HepG2 (cell line): Measurements from ENCODE around the gene AGAP1. TPM values are rescaled to one million over a fixed set of nuclear protein-coding genes. Genes with fewer than 3 reads are reported as not detected.

Experiments
- ATAC-seq: fragments of 200-7000 bp; cut with Tn5 transposase; 3 replicates; pipeline ENCODE4 v1.9.1; 2020; ENCODE audit warnings: mild to moderate bottlenecking, moderate library complexity
- BruUV-seq: library from RNA; stranded (reverse); fragments of 400-500 nt; replicated peaks from 2 replicates; lab custom pipeline; 2021; lab: Mats Ljungman, UMichigan
- CTCF ChIA-PET: fragments of 300-600 bp; formaldehyde crosslinking; extraction: SDS; loops from one replicate; lab custom pipeline; 2021; ENCODE audit warnings: low total read pairs, inconsistent platforms, low intra/inter-chr PET ratio; lab: Yijun Ruan, JAX
- POLR2A ChIA-PET: fragments of 350-600 bp; sonication (Branson Sonifier 250); formaldehyde crosslinking; loops from one replicate; lab custom pipeline; 2020; ENCODE audit warnings: antibody characterized with exemption, inconsistent platforms; lab: Yijun Ruan, JAX
- DNase-seq: peaks from one replicate; pipeline ENCODE4 v3.0.0-alpha.2; 2015; ENCODE audit warnings: low spot score
- FAIRE-seq: peaks from 3 replicates; lab custom pipeline; 2011; peaks lifted over from hg19 to GRCh38; lab: Jason Lieb, UNC
- H2AFZ ChIP-seq: one replicate; pipeline ENCODE4 v1.6.1; 2011; ENCODE audit warnings: low read length, inconsistent platforms
- H3K27ac ChIP-seq: fragments of 300-600 bp; 3 replicates; pipeline ENCODE4 v1.8.0; 2011; ENCODE audit warnings: mixed run types, mild to moderate bottlenecking, mixed read lengths, low read length, inconsistent platforms; ENCODE audit not compliant: insufficient read depth; ENCODE audit errors: extremely low read length
- H3K27me3 ChIP-seq, 2 experiments: fragments of 200-600 bp in 1 of 2; 2 replicates in 1 of 2; 3 replicates in 1 of 2; pipeline versions ENCODE4 v1.6.0 to v1.8.0; 2011; ENCODE audit warnings: low read length in 2 of 2, mild to moderate bottlenecking in 2 of 2, moderate library complexity in 2 of 2, inconsistent platforms in 1 of 2; ENCODE audit not compliant: insufficient read depth in 2 of 2, control insufficient read depth in 1 of 2
- H3K36me3 ChIP-seq, 2 experiments: fragments of 200-600 bp in 1 of 2; replicated peaks in 1 of 2; 2 replicates in 1 of 2; 3 replicates in 1 of 2; pipeline versions ENCODE4 v1.5.1 to v1.8.0; 2011; ENCODE audit warnings: low read length in 2 of 2, inconsistent platforms in 1 of 2; ENCODE audit not compliant: insufficient read depth in 2 of 2, control insufficient read depth in 1 of 2
- H3K4me1 ChIP-seq: 2 replicates; pipeline ENCODE4 v1.5.1; 2012; ENCODE audit warnings: low read length, inconsistent platforms; ENCODE audit not compliant: insufficient read depth
- H3K4me2 ChIP-seq: 2 replicates; pipeline ENCODE4 v1.6.0; 2011; ENCODE audit warnings: low read depth, low read length, inconsistent platforms
- H3K4me3 ChIP-seq, 3 experiments: fragments of 200-600 bp in 1 of 3; sonication (generic), shearing (Covaris generic) in 1 of 3; replicated peaks in 1 of 3; 2 replicates each; pipeline ENCODE4 v1.5.1; 2011 to 2016; ENCODE audit warnings: low read length in 3 of 3, inconsistent platforms in 2 of 3, low read depth in 2 of 3, mild to moderate bottlenecking in 2 of 3, control low read depth in 1 of 3, mixed read lengths in 1 of 3; ENCODE audit not compliant: insufficient read depth in 1 of 3
- H3K79me2 ChIP-seq: one replicate; pipeline ENCODE4 v1.6.1; 2011; ENCODE audit warnings: low read length, inconsistent platforms; ENCODE audit not compliant: insufficient read depth
- H3K9ac ChIP-seq: 2 replicates; pipeline ENCODE4 v1.6.0; 2011; ENCODE audit warnings: mild to moderate bottlenecking, low read depth, low read length, inconsistent platforms; ENCODE audit not compliant: insufficient read depth
- H3K9me3 ChIP-seq: 2 replicates; pipeline ENCODE4 v1.5.1; 2012; ENCODE audit warnings: mild to moderate bottlenecking, low read length
- H4K20me1 ChIP-seq: 2 replicates; pipeline ENCODE4 v1.6.0; 2011; ENCODE audit warnings: inconsistent platforms, mild to moderate bottlenecking, low read length, moderate library complexity; ENCODE audit not compliant: insufficient read depth
- CHD2 ChIP-seq: IDR thresholded peaks from 2 replicates; pipeline ENCODE4 v1.6.1; 2011; ENCODE audit warnings: low read depth, low read length, improper control_type of control experiment
- HNF4G ChIP-seq, 2 experiments: sonication (generic) in 1 of 2; formaldehyde crosslinking in 1 of 2; IDR thresholded peaks; 2 replicates each; pipeline versions ENCODE4 v1.4.0 to v1.6.1; 2011 to 2020; ENCODE audit warnings: borderline replicate concordance in 2 of 2, low read depth in 2 of 2, mild to moderate bottlenecking in 2 of 2, low read length in 1 of 2, missing genetic modification reagents in 1 of 2, moderate library complexity in 1 of 2
- ISL2 ChIP-seq: sonication (generic); formaldehyde crosslinking; IDR thresholded peaks from 2 replicates; pipeline ENCODE4 v1.5.0; 2020; ENCODE audit warnings: missing genetic modification reagents
- MED1 ChIP-seq: sonication (generic); formaldehyde crosslinking; IDR thresholded peaks from 2 replicates; pipeline ENCODE4 v1.4.0; 2020; ENCODE audit warnings: missing genetic modification reagents
- MIER3 ChIP-seq: IDR thresholded peaks from 2 replicates; pipeline ENCODE4 v1.6.1; 2016; ENCODE audit warnings: missing compliant biosample characterization, borderline replicate concordance
- NR2F1 ChIP-seq, 2 experiments: fragments of 450-650 bp in 1 of 2; formaldehyde crosslinking in 1 of 2; IDR thresholded peaks; 2 replicates each; pipeline versions ENCODE4 v1.5.0 to v1.6.1; 2016 to 2020; ENCODE audit warnings: mild to moderate bottlenecking in 1 of 2, missing compliant biosample characterization in 1 of 2, missing genetic modification reagents in 1 of 2, moderate library complexity in 1 of 2
- PPARG ChIP-seq: conservative IDR thresholded peaks from 2 replicates; pipeline ENCODE4 v1.6.1; 2016; ENCODE audit warnings: missing biosample characterization, missing genetic modification reagents
- RELA ChIP-seq: sonication (generic); formaldehyde crosslinking; IDR thresholded peaks from 2 replicates; pipeline ENCODE4 v1.4.0; 2020; ENCODE audit warnings: missing genetic modification reagents
- SP4 ChIP-seq: sonication (generic); formaldehyde crosslinking; IDR thresholded peaks from 2 replicates; pipeline ENCODE4 v1.8.1; 2023; ENCODE audit warnings: mild to moderate bottlenecking, missing genetic modification reagents
- ZKSCAN5 ChIP-seq: sonication (generic); formaldehyde crosslinking; IDR thresholded peaks from 2 replicates; pipeline ENCODE4 v1.5.1; 2020; ENCODE audit warnings: mild to moderate bottlenecking, missing genetic modification reagents
- ZNF10 ChIP-seq: sonication (generic); formaldehyde crosslinking; IDR thresholded peaks from 2 replicates; pipeline ENCODE4 v1.4.0; 2020; ENCODE audit warnings: mild to moderate bottlenecking, low read depth, missing genetic modification reagents, borderline replicate concordance
- ZNF883 ChIP-seq: sonication (generic); formaldehyde crosslinking; IDR thresholded peaks from 2 replicates; pipeline ENCODE4 v1.5.1; 2020; ENCODE audit warnings: mild to moderate bottlenecking, missing genetic modification reagents; ENCODE audit errors: not compliant biosample characterization
- ZSCAN25 ChIP-seq: sonication (generic); formaldehyde crosslinking; IDR thresholded peaks from 2 replicates; pipeline ENCODE4 v1.8.0; 2022; ENCODE audit warnings: mild to moderate bottlenecking, missing genetic modification reagents
- WGBS: methylation state at CpG from one replicate; pipeline ENCODE4 v1.1.6; 2017; ENCODE audit warnings: low lambda C conversion rate; 5-methylcytosine and 5-hydroxymethylcytosine counted together
- in situ Hi-C: cut with HindIII; loops from 2 replicates; pipeline ENCODE4 v1.10.0; 2017; ENCODE audit warnings: low pct_unique_long_range_greater_than_20kb; ENCODE audit not compliant: extremely low pct_ligation_motif_present
- intact Hi-C: fragments of 100-400 bp; cut with micrococcal nuclease; formaldehyde crosslinking; loops from one replicate; pipeline ENCODE4 v1.10.0; 2022; ENCODE audit not compliant: unreplicated experiment
- polyA plus RNA-seq, 8 experiments: library from polyadenylated mRNA; depleted of rRNA in 3 of 8; stranded (reverse) in 7 of 8; unstranded in 1 of 8; fragments of >200 nt; fragmentation: Illumina TruSeq in 4 of 8; extraction: Trizol in 4 of 8; gene quantifications; 2 replicates each; pipeline versions ENCODE4 v1.2.1 to v1.2.3, GENCODE V29; 2011 to 2016; ENCODE audit warnings: low read depth in 4 of 8, missing spikeins in 1 of 8, mixed read lengths in 1 of 8; ENCODE audit not compliant: insufficient read depth in 1 of 8
- total RNA-seq, 5 experiments: library from RNA; depleted of rRNA; stranded (reverse); fragments of >200 nt; fragmentation: Illumina TruSeq; extraction: Trizol; gene quantifications; 2 replicates each; pipeline ENCODE4 v1.2.3, GENCODE V29; 2016; ENCODE audit warnings: low read depth in 1 of 5
- TF ChIP-seq, protein P1 (sequence below): sonication (generic); formaldehyde crosslinking; IDR thresholded peaks from 2 replicates; pipeline ENCODE4 v1.5.0; 2020; ENCODE audit warnings: missing genetic modification reagents
- TF ChIP-seq, protein P2 (sequence below): sonication (generic); formaldehyde crosslinking; IDR thresholded peaks from 2 replicates; pipeline ENCODE4 v1.4.0; 2020; ENCODE audit warnings: missing genetic modification reagents, borderline replicate concordance

Gene AGAP1
- total and polyA plus RNA-seq, 2 of the 13 experiments (the other 11 are each of a cell fraction or from before 2014, with no cell fraction given) = 21.2 to 32.7 TPM

DNA sequence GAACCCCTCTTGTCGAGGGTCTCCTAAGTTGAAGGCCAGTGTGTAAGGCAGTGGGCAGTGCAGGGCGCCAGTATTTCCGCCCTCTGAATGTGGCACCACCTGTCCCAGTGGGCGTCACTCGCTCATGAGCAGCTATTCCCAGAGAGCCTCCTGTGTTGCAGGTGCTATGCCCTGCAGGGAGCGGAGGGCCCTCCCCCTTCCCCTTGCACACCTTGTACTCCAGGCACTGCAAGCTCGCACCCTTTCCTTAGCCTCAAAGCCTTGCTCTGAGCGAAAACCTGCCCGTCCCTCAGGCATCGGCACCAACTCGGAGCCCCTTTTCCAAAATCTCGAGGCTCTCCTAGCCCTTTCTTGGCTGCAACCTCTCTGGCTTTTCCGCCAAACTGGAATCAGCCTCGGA is 282.7 kb downstream of the AGAP1 start:
- peaks cover 2 to 11% of the 10 kb centered on the region in 2 experiments; a peak in 4 of 5 replicates for H3K36me3 ChIP-seq
- in situ Hi-C loops = loop anchor here (5.0 kb wide), 1 partner anchor 401 kb away; no protein-coding TSS in a partner anchor
- intact Hi-C loops = no loop called here
- FAIRE-seq (no peak), DNase-seq (no peak), ATAC-seq (no peak)
- BruUV-seq = no TSS peak
- TF ChIP-seq HNF4G (IDR thresholded peaks at IDR 0.05; ENCODE audit: borderline replicate concordance, low read depth, low read length) (no peak), HNF4G (CRISPR knock-in tag; IDR thresholded peaks at IDR 0.05; ENCODE audit: borderline replicate concordance, low read depth) (no peak), RELA (CRISPR knock-in tag) (no peak), ZNF883 (CRISPR knock-in tag) (no peak), NR2F1 (CRISPR knock-in tag; IDR thresholded peaks at IDR 0.05) (no peak), ISL2 (CRISPR knock-in tag) (no peak), PPARG (no peak), MED1 (CRISPR knock-in tag) (no peak), ZSCAN25 (CRISPR knock-in tag) (no peak), CHD2 (no peak), ZNF10 (no peak), ZKSCAN5 (CRISPR knock-in tag) (no peak), MIER3 (no peak), SP4 (no peak)
- TF ChIP-seq, protein P1, sequence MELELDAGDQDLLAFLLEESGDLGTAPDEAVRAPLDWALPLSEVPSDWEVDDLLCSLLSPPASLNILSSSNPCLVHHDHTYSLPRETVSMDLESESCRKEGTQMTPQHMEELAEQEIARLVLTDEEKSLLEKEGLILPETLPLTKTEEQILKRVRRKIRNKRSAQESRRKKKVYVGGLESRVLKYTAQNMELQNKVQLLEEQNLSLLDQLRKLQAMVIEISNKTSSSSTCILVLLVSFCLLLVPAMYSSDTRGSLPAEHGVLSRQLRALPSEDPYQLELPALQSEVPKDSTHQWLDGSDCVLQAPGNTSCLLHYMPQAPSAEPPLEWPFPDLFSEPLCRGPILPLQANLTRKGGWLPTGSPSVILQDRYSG (CRISPR knock-in tag) = no peak
- TF ChIP-seq, protein P2, sequence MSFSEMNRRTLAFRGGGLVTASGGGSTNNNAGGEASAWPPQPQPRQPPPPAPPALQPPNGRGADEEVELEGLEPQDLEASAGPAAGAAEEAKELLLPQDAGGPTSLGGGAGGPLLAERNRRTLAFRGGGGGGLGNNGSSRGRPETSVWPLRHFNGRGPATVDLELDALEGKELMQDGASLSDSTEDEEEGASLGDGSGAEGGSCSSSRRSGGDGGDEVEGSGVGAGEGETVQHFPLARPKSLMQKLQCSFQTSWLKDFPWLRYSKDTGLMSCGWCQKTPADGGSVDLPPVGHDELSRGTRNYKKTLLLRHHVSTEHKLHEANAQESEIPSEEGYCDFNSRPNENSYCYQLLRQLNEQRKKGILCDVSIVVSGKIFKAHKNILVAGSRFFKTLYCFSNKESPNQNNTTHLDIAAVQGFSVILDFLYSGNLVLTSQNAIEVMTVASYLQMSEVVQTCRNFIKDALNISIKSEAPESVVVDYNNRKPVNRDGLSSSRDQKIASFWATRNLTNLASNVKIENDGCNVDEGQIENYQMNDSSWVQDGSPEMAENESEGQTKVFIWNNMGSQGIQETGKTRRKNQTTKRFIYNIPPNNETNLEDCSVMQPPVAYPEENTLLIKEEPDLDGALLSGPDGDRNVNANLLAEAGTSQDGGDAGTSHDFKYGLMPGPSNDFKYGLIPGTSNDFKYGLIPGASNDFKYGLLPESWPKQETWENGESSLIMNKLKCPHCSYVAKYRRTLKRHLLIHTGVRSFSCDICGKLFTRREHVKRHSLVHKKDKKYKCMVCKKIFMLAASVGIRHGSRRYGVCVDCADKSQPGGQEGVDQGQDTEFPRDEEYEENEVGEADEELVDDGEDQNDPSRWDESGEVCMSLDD (CRISPR knock-in tag) = no peak
- H4K20me1 ChIP-seq = 0 out of 2 replicates have a peak, but pooled peaks cover 4% of the 10 kb centered on the region
- no peak overlapping the region for H3K9ac ChIP-seq
- ChIA-PET CTCF (no interaction called here), POLR2A (no interaction called here)
- no peak overlapping the region for H3K4me3 ChIP-seq
- no peaks in the 10 kb centered on the region for H3K9me3 ChIP-seq
- H3K79me2 ChIP-seq = no peaks in the 10 kb centered on the region
- H2AFZ ChIP-seq = no peak overlapping the region
- H3K27ac ChIP-seq = no peak overlapping the region
- H3K4me2 ChIP-seq = no peak overlapping the region
- no peaks in the 10 kb centered on the region for H3K27me3 ChIP-seq
- H3K4me1 ChIP-seq = peaks cover 12% of the 10 kb centered on the region; the same call in 1 of the 2 replicates
- 93% methylated on average over 14 of the region's 14 CpGs for WGBS
